Measurements from ENCODE around the gene ARHGAP28.

The ARHGAP28 gene

DNA sequence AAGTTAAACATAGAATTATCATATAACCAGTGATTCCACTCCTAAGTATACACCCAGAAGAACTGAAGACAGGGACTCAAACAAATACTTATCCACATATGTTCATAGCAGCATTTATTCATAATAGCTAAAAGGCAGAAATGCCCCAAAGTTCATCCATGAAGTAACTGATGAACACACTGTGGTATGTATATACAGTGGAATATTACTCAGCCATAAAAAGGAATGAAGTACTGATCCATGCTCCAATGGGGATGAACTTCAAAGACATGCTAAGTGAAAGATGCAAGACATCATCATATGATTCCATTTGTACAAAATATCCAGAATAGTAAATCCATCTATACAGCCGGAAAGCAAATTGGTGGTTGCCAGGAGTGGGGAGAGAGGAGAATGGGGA, 230.6 kb downstream of the ARHGAP28 start:
- no peaks in the 10 kb centered on the region for H3K27me3 ChIP-seq (ENCODE audit: insufficient read depth, poor library complexity, severe bottlenecking)
- no peak for TF ChIP-seq SPI1 (IDR thresholded peaks at IDR 0.05; ENCODE audit: borderline replicate concordance, low read depth)
- no peak for TF ChIP-seq POLR2AphosphoS5 (IDR thresholded peaks at IDR 0.05; ENCODE audit: low read depth)
- no peak for TF ChIP-seq CTCF (IDR thresholded peaks at IDR 0.05; ENCODE audit: insufficient read depth, low read length)
- no peak for TF ChIP-seq REST (IDR thresholded peaks at IDR 0.05; ENCODE audit: insufficient replicate concordance, low read depth)
- TF ChIP-seq GABPA (IDR thresholded peaks at IDR 0.05; ENCODE audit: low read depth) = no peak
- H3K27ac ChIP-seq (replicated peaks) = no peak overlapping the region
- H3K4me3 ChIP-seq (replicated peaks; ENCODE audit: insufficient read depth, low read length) = no peak overlapping the region
- no peak for DNase-seq (ENCODE audit: low read depth in 1 of 2, low spot score in 1 of 2)

DNA sequence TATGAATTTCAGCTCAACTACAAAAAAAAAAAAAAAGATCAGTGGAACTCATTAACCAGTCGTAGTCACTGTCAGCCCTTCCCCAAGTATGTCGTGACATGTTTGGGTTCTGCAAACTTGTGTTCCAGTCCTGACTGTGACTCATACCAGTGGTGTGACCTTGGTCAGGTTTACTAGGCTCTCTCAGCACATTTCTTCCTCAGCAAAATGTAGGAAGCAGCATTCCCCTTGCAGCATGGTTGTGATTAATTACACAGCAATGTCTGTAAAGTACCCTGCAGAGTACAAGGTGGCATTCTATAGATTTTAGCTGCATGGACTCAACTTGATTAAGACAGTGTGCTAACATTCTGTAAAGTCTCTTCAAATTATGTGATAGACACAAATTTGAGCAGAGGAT, 231.1 kb downstream of the ARHGAP28 start:
- Histone ChIP-seq H3K27me3 (ENCODE audit: insufficient read depth, poor library complexity, severe bottlenecking) (no peaks in the 10 kb centered on the region), H3K4me3 (replicated peaks; ENCODE audit: insufficient read depth, low read length) (no peak overlapping the region), H3K27ac (replicated peaks) (no peak overlapping the region)
- TF ChIP-seq CTCF (IDR thresholded peaks at IDR 0.05; ENCODE audit: insufficient read depth, low read length) (no peak), REST (IDR thresholded peaks at IDR 0.05; ENCODE audit: insufficient replicate concordance, low read depth) (no peak), POLR2AphosphoS5 (IDR thresholded peaks at IDR 0.05; ENCODE audit: low read depth) (no peak), SPI1 (IDR thresholded peaks at IDR 0.05; ENCODE audit: borderline replicate concordance, low read depth) (no peak), GABPA (IDR thresholded peaks at IDR 0.05; ENCODE audit: low read depth) (no peak)
- DNase-seq (ENCODE audit: low read depth in 1 of 2, low spot score in 1 of 2) = no peak

DNA sequence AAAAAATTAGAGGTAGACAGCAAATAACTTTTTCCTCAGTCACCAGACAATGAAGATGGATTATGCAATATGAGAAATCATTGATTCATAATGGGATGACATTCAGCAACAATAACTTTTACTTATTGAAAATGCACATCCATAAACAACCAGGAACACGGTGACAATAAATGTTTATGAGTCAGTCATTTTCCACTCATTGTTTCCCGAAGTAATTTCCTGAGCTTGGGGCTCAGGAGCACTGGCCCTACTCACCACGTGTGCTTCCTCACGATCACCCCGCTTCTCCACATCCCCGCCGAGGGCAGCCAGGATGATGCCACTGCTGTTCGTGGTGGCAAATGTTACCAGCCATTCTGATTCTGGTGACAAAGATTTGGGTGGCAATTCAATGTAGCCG, 231.8 kb downstream of the ARHGAP28 start:
- Histone ChIP-seq H3K27ac (replicated peaks) (no peak overlapping the region), H3K27me3 (ENCODE audit: insufficient read depth, poor library complexity, severe bottlenecking) (no peaks in the 10 kb centered on the region), H3K4me3 (replicated peaks; ENCODE audit: insufficient read depth, low read length) (no peak overlapping the region)
- TF ChIP-seq CTCF (IDR thresholded peaks at IDR 0.05; ENCODE audit: insufficient read depth, low read length) = no peak
- TF ChIP-seq POLR2AphosphoS5 (IDR thresholded peaks at IDR 0.05; ENCODE audit: low read depth) = no peak
- TF ChIP-seq SPI1 (IDR thresholded peaks at IDR 0.05; ENCODE audit: borderline replicate concordance, low read depth) = no peak
- TF ChIP-seq GABPA (IDR thresholded peaks at IDR 0.05; ENCODE audit: low read depth) = no peak
- TF ChIP-seq REST (IDR thresholded peaks at IDR 0.05; ENCODE audit: insufficient replicate concordance, low read depth) = no peak
- no peak for DNase-seq (ENCODE audit: low read depth in 1 of 2, low spot score in 1 of 2)
